NCI-H524 treated with DMSO at 0.1 percent for 48 hours (cell line): ENCODE data around the gene ANKRD36B.
"Not testable (repeated sequence)": the region's sequence is repeated elsewhere in the genome, so short reads cannot be mapped to it uniquely, and the experiment has no call there.

ENCODE experiments used
- DNase-seq: peaks from one replicate; lab custom pipeline; 2025; lab: John Stamatoyannopoulos, UW

Gene ANKRD36B

GRCh38 chr2:97549058-97549457 is 40.6 kb downstream of the ANKRD36B start:
- not testable (repeated sequence) for DNase-seq

- DNase-seq, result not testable (repeated sequence)
These were observed 41.1 kb downstream of the ANKRD36B start for GRCh38 chr2:97548536-97548935.

- DNase-seq, result no peak
These were observed 43.0 kb downstream of the ANKRD36B start for GRCh38 chr2:97546711-97547110.

- not testable (repeated sequence) for DNase-seq
These were observed 44.8 kb downstream of the ANKRD36B start for GRCh38 chr2:97544911-97545310.

GRCh38 chr2:97525904-97526303 is 63.8 kb downstream of the ANKRD36B start:
- DNase-seq, result not testable (repeated sequence)

GRCh38 chr2:97523816-97524215 is 65.9 kb downstream of the ANKRD36B start:
- DNase-seq, result not testable (repeated sequence)

- DNase-seq, result not testable (repeated sequence)
These were observed 66.6 kb downstream of the ANKRD36B start for GRCh38 chr2:97522916-97523555.

GRCh38 chr2:97495651-97496050 is 94.0 kb downstream of the ANKRD36B start:
- not testable (repeated sequence) for DNase-seq

GRCh38 chr2:97490141-97490540 is 99.5 kb downstream of the ANKRD36B start:
- DNase-seq, result not testable (repeated sequence)
